HL-60 (cell line): ENCODE results near the gene MOV10L1.

Experiments
- DNase-seq, 2 experiments: peaks; one replicate each; pipeline ENCODE4 v3.0.0-alpha.2; 2010 to 2020; ENCODE audit warnings: low read depth in 1 of 2, low spot score in 1 of 2
- H3K27ac ChIP-seq: fragments of 250-450 bp; sonication (Bioruptor Pico); replicated peaks from 2 replicates; pipeline ENCODE4 v1.5.1; 2020; ENCODE audit warnings: mild to moderate bottlenecking, moderate library complexity
- H3K27me3 ChIP-seq: fragments of 250-450 bp; sonication (Bioruptor Pico); 2 replicates; pipeline ENCODE4 v1.5.1; 2021; ENCODE audit warnings: mild to moderate bottlenecking, moderate library complexity; ENCODE audit not compliant: insufficient read depth, poor library complexity, severe bottlenecking
- H3K4me3 ChIP-seq: replicated peaks from 2 replicates; pipeline ENCODE4 v1.5.1; 2011; ENCODE audit warnings: mild to moderate bottlenecking, control low read depth, low read length; ENCODE audit not compliant: insufficient read depth
- GABPA ChIP-seq: IDR thresholded peaks from 2 replicates; pipeline ENCODE4 v1.6.1; 2012; ENCODE audit warnings: low read depth
- POLR2AphosphoS5 ChIP-seq: IDR thresholded peaks from 2 replicates; pipeline ENCODE4 v1.6.1; 2012; ENCODE audit warnings: low read depth
- SPI1 ChIP-seq: IDR thresholded peaks from 2 replicates; pipeline ENCODE4 v1.6.1; 2012; ENCODE audit warnings: low read depth, mild to moderate bottlenecking, borderline replicate concordance
- TF ChIP-seq, protein P1 (sequence below): IDR thresholded peaks from 2 replicates; pipeline ENCODE4 v1.6.1; 2012; ENCODE audit warnings: low read depth; ENCODE audit not compliant: insufficient replicate concordance
- TF ChIP-seq, protein P2 (sequence below): IDR thresholded peaks from one replicate; pipeline ENCODE4 v1.5.1; 2011; ENCODE audit warnings: low read length, control low read depth, inconsistent platforms; ENCODE audit not compliant: insufficient read depth

The MOV10L1 gene

DNA sequence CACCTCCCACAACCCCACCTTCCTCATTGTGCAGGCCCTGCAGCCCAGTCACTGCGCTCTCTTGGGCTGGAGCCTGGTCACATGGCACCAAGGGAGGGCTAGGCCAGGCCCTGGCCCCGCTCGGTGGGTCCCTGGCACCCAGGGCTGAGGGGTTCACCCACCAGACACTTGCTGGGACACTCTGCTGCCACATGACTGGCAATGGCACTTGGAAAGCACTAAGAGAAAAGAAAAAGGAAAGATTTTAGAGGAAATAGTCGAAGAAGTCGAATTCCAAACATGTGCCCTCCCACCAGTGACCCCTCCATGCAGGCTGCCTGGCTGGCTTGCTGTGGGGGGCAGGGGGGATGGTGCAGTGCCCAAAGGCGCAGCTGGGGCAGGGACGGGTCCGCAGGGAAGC lies 19.4 kb upstream of the MOV10L1 start:
- no peak for DNase-seq
- Histone ChIP-seq H3K4me3 (no peak overlapping the region), H3K27me3 (no peaks in the 10 kb centered on the region), H3K27ac (no peak overlapping the region)
- TF ChIP-seq SPI1, result no peak
- TF ChIP-seq, protein P1, sequence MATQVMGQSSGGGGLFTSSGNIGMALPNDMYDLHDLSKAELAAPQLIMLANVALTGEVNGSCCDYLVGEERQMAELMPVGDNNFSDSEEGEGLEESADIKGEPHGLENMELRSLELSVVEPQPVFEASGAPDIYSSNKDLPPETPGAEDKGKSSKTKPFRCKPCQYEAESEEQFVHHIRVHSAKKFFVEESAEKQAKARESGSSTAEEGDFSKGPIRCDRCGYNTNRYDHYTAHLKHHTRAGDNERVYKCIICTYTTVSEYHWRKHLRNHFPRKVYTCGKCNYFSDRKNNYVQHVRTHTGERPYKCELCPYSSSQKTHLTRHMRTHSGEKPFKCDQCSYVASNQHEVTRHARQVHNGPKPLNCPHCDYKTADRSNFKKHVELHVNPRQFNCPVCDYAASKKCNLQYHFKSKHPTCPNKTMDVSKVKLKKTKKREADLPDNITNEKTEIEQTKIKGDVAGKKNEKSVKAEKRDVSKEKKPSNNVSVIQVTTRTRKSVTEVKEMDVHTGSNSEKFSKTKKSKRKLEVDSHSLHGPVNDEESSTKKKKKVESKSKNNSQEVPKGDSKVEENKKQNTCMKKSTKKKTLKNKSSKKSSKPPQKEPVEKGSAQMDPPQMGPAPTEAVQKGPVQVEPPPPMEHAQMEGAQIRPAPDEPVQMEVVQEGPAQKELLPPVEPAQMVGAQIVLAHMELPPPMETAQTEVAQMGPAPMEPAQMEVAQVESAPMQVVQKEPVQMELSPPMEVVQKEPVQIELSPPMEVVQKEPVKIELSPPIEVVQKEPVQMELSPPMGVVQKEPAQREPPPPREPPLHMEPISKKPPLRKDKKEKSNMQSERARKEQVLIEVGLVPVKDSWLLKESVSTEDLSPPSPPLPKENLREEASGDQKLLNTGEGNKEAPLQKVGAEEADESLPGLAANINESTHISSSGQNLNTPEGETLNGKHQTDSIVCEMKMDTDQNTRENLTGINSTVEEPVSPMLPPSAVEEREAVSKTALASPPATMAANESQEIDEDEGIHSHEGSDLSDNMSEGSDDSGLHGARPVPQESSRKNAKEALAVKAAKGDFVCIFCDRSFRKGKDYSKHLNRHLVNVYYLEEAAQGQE, result no peak
- TF ChIP-seq, protein P2, sequence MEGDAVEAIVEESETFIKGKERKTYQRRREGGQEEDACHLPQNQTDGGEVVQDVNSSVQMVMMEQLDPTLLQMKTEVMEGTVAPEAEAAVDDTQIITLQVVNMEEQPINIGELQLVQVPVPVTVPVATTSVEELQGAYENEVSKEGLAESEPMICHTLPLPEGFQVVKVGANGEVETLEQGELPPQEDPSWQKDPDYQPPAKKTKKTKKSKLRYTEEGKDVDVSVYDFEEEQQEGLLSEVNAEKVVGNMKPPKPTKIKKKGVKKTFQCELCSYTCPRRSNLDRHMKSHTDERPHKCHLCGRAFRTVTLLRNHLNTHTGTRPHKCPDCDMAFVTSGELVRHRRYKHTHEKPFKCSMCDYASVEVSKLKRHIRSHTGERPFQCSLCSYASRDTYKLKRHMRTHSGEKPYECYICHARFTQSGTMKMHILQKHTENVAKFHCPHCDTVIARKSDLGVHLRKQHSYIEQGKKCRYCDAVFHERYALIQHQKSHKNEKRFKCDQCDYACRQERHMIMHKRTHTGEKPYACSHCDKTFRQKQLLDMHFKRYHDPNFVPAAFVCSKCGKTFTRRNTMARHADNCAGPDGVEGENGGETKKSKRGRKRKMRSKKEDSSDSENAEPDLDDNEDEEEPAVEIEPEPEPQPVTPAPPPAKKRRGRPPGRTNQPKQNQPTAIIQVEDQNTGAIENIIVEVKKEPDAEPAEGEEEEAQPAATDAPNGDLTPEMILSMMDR, result no peak
- no peak for TF ChIP-seq POLR2AphosphoS5
- no peak for TF ChIP-seq GABPA

DNA sequence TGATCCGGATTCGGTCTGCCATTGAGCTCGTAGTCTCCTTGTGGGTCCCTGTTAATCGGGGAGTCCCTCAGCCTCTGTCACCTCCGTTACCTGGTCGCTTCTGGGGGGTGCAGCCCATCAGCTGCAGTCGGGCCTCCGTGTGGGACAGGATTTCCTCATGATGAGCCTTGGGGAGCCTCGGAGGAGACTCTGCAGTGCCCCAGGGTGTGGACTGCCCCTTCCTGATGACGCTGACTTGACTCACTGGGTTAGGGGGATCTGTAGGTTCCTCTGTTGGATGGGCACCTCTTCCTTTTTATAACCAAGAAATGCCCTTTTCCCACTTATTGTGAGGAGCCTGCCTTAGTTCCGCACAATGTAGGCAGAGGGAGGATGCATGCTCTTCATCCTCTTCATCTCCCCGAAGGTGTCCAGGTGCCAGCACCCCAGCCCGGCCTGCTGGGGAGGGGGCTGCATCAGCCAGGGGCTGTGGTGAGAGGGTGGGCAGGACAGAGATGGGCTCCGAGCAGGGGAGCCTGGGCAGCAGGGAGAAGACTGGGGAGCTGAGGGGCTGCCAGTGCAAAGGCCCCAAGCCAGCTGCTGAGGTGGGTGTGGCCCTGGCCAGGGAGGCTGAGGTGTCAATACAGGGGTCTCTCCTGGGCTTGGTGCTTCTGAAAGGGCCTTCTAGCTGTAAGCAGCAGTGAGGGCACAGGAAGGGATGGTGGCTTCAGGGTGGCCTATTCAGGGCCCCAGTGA lies 18.2 kb upstream of the MOV10L1 start:
- no peaks in the 10 kb centered on the region for H3K27me3 ChIP-seq
- H3K27ac ChIP-seq, result no peak overlapping the region
- no peak for TF ChIP-seq POLR2AphosphoS5
- no peak for TF ChIP-seq GABPA
- TF ChIP-seq, protein P2, result no peak
- TF ChIP-seq SPI1, result no peak
- TF ChIP-seq, protein P1, result no peak
- no peak overlapping the region for H3K4me3 ChIP-seq
- DNase-seq, result no peak

DNA sequence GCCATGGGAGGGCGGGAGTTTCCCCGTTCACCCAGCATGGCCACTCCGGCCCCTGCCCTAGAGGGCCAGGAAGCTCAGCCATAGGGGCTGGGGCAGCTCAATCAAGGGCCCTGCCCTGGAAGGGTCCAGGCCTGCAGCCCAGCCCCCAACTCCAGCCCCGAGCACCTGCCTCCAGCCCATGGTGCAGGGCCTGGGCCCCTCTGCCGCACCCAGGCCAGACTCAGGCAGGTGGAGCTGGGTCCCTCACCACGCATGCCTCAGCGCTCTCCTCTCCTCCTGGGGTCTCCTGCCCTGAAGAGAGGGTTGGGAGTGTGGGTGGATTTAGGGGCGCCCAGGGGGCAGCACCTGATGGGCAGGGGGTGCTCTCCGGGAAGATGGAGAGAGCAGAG lies 17.6 kb upstream of the MOV10L1 start:
- Histone ChIP-seq H3K27ac (no peak overlapping the region), H3K4me3 (no peak overlapping the region), H3K27me3 (no peaks in the 10 kb centered on the region)
- TF ChIP-seq, protein P1, result no peak
- TF ChIP-seq SPI1 (no peak), POLR2AphosphoS5 (no peak), GABPA (no peak)
- TF ChIP-seq, protein P2, result no peak
- DNase-seq, result no peak
